VCaP (cell line): ENCODE results near the gene FMNL3.
"Not testable (repeated sequence)": the region's sequence is repeated elsewhere in the genome, so short reads cannot be mapped to it uniquely, and the experiment has no call there.

ENCODE experiments used
- H3K27ac ChIP-seq: fragments of 450-650 bp; 2 replicates; pipeline ENCODE4 v1.5.1; 2017
- TF ChIP-seq, protein P1 (sequence below): fragments of 450-650 bp; conservative IDR thresholded peaks from 2 replicates; pipeline ENCODE4 v1.5.1; 2017; ENCODE audit warnings: mild to moderate bottlenecking, moderate library complexity

Gene FMNL3

GRCh38 chr12:49609875-49610154 is 97.4 kb downstream of the FMNL3 start:
- no peak overlapping the region for H3K27ac ChIP-seq
- TF ChIP-seq, protein P1, sequence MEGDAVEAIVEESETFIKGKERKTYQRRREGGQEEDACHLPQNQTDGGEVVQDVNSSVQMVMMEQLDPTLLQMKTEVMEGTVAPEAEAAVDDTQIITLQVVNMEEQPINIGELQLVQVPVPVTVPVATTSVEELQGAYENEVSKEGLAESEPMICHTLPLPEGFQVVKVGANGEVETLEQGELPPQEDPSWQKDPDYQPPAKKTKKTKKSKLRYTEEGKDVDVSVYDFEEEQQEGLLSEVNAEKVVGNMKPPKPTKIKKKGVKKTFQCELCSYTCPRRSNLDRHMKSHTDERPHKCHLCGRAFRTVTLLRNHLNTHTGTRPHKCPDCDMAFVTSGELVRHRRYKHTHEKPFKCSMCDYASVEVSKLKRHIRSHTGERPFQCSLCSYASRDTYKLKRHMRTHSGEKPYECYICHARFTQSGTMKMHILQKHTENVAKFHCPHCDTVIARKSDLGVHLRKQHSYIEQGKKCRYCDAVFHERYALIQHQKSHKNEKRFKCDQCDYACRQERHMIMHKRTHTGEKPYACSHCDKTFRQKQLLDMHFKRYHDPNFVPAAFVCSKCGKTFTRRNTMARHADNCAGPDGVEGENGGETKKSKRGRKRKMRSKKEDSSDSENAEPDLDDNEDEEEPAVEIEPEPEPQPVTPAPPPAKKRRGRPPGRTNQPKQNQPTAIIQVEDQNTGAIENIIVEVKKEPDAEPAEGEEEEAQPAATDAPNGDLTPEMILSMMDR: peak; percentile 51

DNA sequence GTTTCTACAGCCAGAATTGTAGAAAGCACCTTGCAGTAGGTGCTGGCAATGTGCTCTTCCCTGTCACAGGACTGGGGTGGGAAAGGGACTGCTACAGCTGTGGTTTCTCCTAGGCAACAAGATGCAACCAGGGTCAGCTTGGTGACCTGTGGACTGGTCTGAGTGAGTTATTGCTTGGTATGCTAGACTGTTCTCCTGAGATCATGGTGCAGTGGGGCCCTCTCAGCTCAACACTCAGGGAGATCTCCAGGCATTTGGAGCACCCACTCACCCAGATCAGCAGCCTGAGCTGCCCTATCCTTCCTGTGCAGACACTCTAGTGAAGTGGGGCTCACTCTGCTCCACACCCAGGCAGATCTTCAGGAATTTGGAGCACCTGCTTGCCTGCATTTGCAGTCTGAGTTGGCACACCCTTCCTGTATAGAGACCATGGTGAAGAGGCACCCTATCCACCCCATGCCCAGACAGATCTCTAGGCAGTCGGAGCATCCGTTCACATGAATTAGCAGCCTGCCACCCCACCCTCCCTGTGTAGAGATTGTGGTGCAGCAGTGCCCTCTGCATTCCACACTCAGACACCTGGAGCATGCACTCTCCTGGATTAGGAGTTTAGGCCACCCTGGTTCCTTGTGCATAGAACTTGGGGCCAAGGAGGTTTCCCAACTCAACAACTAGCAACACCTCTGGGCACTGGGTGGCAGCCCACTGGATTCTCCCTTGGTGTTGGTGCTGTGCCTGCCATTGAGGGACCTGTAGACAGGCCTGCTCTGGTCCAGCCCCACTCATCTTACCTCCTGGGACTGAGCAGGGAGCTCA is 97.9 kb downstream of the FMNL3 start:
- H3K27ac ChIP-seq: no peak overlapping the region
- TF ChIP-seq, protein P1: no peak

DNA sequence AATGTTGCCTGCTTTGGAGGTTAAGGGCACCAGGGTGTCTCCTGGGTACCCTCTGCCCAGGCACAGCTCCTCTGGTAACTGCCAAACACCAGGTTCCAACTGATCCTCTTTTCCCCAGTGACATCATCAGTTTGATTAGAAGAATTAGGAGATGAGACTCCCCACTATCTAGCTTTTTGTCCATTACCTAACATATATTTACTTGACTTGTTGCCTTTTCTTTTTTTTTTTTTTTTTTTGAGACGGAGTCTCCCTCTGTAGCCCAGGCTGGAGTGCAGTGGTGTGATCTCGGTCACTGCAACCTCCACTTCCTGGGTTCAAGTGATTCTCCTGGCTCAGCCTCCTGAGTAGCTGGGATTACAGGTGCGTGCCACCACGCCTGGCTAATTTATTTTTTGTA is 101.7 kb downstream of the FMNL3 start, which contains the start of gene FAM186B:
Gene FAM186B, minus strand, starts transcription at position 101 of the 400 bp plus-strand sequence. CDS start 162 bp downstream, outside the sequence.
- H3K27ac ChIP-seq: not testable (repeated sequence)

GRCh38 chr12:49604856-49605255 is 102.3 kb downstream of the FMNL3 start:
- TF ChIP-seq, protein P1: no peak
- H3K27ac ChIP-seq: no peak overlapping the region

GRCh38 chr12:49603721-49604120 is 103.5 kb downstream of the FMNL3 start:
- TF ChIP-seq, protein P1: no peak
- no peak overlapping the region for H3K27ac ChIP-seq

- H3K27ac ChIP-seq: no peak overlapping the region
- TF ChIP-seq, protein P1: no peak
These were observed 107.2 kb downstream of the FMNL3 start for GRCh38 chr12:49599961-49600360.

- H3K27ac ChIP-seq: no peak overlapping the region
- TF ChIP-seq, protein P1: no peak
These were observed 108.7 kb downstream of the FMNL3 start for GRCh38 chr12:49598527-49598926.
